ENCODE results near the gene FXR1.
"Not testable (repeated sequence)": the region's sequence is repeated elsewhere in the genome, so short reads cannot be mapped to it uniquely, and the experiment has no call there.

DNA sequence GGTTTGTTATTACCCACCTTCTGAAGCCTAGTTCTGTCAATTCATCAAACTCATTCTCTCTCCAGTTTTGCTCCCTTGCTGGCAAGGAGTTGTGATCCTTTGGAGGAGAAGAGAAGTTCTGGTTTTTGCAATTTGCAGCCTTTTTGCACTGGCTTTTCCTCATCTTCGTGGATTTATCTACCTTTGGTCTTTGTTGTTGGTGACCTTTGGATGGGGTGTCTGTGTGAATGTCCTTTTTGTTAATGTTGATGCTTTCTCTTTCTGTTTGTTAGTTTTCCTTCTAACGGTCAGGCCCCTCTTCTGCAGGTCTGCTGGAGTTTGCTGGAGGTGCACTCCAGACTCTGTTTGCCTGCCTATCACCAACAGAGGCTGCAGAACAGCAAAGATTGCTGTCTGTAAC is 91.0 kb downstream of the FXR1 start:
- TF ChIP-seq, protein P1, sequence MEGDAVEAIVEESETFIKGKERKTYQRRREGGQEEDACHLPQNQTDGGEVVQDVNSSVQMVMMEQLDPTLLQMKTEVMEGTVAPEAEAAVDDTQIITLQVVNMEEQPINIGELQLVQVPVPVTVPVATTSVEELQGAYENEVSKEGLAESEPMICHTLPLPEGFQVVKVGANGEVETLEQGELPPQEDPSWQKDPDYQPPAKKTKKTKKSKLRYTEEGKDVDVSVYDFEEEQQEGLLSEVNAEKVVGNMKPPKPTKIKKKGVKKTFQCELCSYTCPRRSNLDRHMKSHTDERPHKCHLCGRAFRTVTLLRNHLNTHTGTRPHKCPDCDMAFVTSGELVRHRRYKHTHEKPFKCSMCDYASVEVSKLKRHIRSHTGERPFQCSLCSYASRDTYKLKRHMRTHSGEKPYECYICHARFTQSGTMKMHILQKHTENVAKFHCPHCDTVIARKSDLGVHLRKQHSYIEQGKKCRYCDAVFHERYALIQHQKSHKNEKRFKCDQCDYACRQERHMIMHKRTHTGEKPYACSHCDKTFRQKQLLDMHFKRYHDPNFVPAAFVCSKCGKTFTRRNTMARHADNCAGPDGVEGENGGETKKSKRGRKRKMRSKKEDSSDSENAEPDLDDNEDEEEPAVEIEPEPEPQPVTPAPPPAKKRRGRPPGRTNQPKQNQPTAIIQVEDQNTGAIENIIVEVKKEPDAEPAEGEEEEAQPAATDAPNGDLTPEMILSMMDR (conservative IDR thresholded peaks at IDR 0.05; ENCODE audit: low read depth, low read length) = not testable (repeated sequence)
- not testable (repeated sequence) for TF ChIP-seq EZH2 (IDR thresholded peaks at IDR 0.05; ENCODE audit: borderline replicate concordance, low read depth, low read length, poor library complexity, severe bottlenecking)

Measured in A673 (cell line).